ENCODE data around the gene DOK5. TPM values are rescaled to one million over a fixed set of nuclear protein-coding genes. Genes with fewer than 3 reads are reported as not detected.
A peak's percentile ranks its signal among the peaks of the same experiment; 100 is the strongest.

DOK5 gene
- total and polyA plus RNA-seq, 2 donors (not counting 3 experiments of a cell fraction or from before 2014, with no cell fraction given) = 3.5 to 14.2 TPM

DNA sequence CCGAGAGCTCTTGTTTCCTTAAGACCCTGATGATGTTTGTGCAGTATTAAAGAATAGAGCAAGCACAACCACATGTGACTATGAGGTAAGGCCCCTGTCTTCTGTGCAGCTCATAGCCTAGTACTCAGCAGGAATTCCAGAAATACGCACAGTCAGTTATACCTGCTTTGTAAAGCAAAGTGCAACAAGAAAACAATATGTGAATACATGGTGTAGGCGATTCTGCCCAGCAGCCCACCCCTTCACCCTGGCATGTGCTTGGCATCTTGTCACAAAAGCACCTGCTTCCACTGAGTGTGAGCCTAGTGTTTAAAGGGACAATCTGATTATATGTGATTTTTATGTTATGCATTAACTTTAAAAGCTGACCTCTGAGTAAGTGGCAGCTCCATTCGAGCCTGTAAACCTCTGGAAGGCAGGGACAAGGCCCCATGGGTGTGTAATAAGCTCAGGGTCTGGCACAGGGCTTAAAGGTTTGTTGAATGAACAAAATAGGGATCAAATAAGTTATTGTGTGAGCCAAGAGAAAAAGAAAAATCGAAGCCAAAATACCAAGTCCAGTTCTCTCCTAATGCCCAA lies 148.7 kb downstream of the DOK5 start:
- no peak overlapping the region for H3K9ac ChIP-seq (replicated peaks; ENCODE audit: extremely low read depth, insufficient read depth, low read length)
- intact Hi-C loops (cut with micrococcal nuclease) (no loop called here), dilution Hi-C loops (cut with MboI; ENCODE audit: extremely low pct_ligation_motif_present, low sequenced_read_pairs) (no loop called here)
- no peaks in the 10 kb centered on the region for H4K20me1 ChIP-seq (replicated peaks; ENCODE audit: control insufficient read depth, extremely low read depth, insufficient read depth, low read length)
- H3K27ac ChIP-seq (ENCODE audit: insufficient read depth, low read depth, low read length) = no peak overlapping the region
- H3K27me3 ChIP-seq (ENCODE audit: control insufficient read depth in 2 of 2, insufficient read depth in 2 of 2, low read length in 2 of 2) = no peaks in the 10 kb centered on the region
- H3K9me1 ChIP-seq (replicated peaks; ENCODE audit: control insufficient read depth, extremely low read depth, insufficient read depth, low read length) = no peaks in the 10 kb centered on the region
- no peaks in the 10 kb centered on the region for H3K4me1 ChIP-seq (ENCODE audit: control insufficient read depth, extremely low read depth, insufficient read depth, low read length)
- FAIRE-seq = no peak
- TF ChIP-seq MAX (IDR thresholded peaks at IDR 0.05; ENCODE audit: insufficient read depth, insufficient read length) (no peak), POLR2A (IDR thresholded peaks at IDR 0.05; ENCODE audit: low read depth, low read length) (no peak), EZH2 (IDR thresholded peaks at IDR 0.05; ENCODE audit: borderline replicate concordance, low read depth, low read length, severe bottlenecking) (no peak), FOS (IDR thresholded peaks at IDR 0.05; ENCODE audit: borderline replicate concordance, insufficient read depth, low read length) (no peak), JUN (IDR thresholded peaks at IDR 0.05; ENCODE audit: borderline replicate concordance, insufficient read depth, insufficient read length, low read depth) (no peak), MYC (IDR thresholded peaks at IDR 0.05; ENCODE audit: low read depth, low read length) (no peak), GATA2 (IDR thresholded peaks at IDR 0.05; ENCODE audit: insufficient read depth, insufficient read length, low read depth, low read length) (no peak), POLR2AphosphoS5 (IDR thresholded peaks at IDR 0.05; ENCODE audit: insufficient read depth, low read depth, low read length) (no peak)
- TF ChIP-seq, protein P1, sequence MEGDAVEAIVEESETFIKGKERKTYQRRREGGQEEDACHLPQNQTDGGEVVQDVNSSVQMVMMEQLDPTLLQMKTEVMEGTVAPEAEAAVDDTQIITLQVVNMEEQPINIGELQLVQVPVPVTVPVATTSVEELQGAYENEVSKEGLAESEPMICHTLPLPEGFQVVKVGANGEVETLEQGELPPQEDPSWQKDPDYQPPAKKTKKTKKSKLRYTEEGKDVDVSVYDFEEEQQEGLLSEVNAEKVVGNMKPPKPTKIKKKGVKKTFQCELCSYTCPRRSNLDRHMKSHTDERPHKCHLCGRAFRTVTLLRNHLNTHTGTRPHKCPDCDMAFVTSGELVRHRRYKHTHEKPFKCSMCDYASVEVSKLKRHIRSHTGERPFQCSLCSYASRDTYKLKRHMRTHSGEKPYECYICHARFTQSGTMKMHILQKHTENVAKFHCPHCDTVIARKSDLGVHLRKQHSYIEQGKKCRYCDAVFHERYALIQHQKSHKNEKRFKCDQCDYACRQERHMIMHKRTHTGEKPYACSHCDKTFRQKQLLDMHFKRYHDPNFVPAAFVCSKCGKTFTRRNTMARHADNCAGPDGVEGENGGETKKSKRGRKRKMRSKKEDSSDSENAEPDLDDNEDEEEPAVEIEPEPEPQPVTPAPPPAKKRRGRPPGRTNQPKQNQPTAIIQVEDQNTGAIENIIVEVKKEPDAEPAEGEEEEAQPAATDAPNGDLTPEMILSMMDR (IDR thresholded peaks at IDR 0.05; ENCODE audit: extremely low read depth in 1 of 2, insufficient read depth in 1 of 2, low read depth in 1 of 2, low read length in 2 of 2) = no peak
- BruUV-seq (replicated peaks) = no TSS peak
- no peak overlapping the region for H2AFZ ChIP-seq (ENCODE audit: low read depth, low read length)
- no peaks in the 10 kb centered on the region for H3K9me3 ChIP-seq (replicated peaks; ENCODE audit: control insufficient read depth, insufficient read depth, low read length)
- no peak overlapping the region for H3K4me3 ChIP-seq (replicated peaks in 1 of 3; ENCODE audit: insufficient read depth in 1 of 3, low read depth in 1 of 3, low read length in 3 of 3)
- H3K36me3 ChIP-seq (ENCODE audit: control insufficient read depth in 2 of 2, extremely low read depth in 1 of 2, insufficient read depth in 2 of 2, low read length in 2 of 2) = no peaks in the 10 kb centered on the region
- CTCF ChIA-PET = no interaction called here
- peak; percentile 8 for DNase-seq (ENCODE audit: low read depth, low spot score)
- no peaks in the 10 kb centered on the region for H3K79me2 ChIP-seq (ENCODE audit: control insufficient read depth, insufficient read depth, low read length)
- POLR2A ChIA-PET = no interaction called here
- no peak overlapping the region for H3K4me2 ChIP-seq (ENCODE audit: insufficient read depth, low read length)
